Smooth muscle cell (in vitro differentiated cells): Measurements from ENCODE around the gene ACP6. TPM values are rescaled to one million over a fixed set of nuclear protein-coding genes. Genes with fewer than 3 reads are reported as not detected.

Experiments
- DNase-seq: peaks from one replicate; lab custom pipeline; 2025; ENCODE audit not compliant: unreplicated experiment; lab: John Stamatoyannopoulos, UW
- H2AFZ ChIP-seq: fragments of 200-600 bp; sonication (generic); 2 replicates; pipeline ENCODE4 v1.6.0; 2016; ENCODE audit warnings: antibody characterized with exemption, low read depth, mild to moderate bottlenecking
- H3F3A ChIP-seq: fragments of 200-600 bp; sonication (generic); 2 replicates; pipeline ENCODE4 v1.6.0; 2017; ENCODE audit warnings: antibody characterized with exemption, low read depth
- H3K27ac ChIP-seq: fragments of 200-600 bp; sonication (generic); 2 replicates; pipeline ENCODE4 v1.5.1; 2016; ENCODE audit warnings: low read depth, mild to moderate bottlenecking
- H3K27me3 ChIP-seq: fragments of 200-600 bp; sonication (generic); 2 replicates; pipeline ENCODE4 v1.6.1; 2016; ENCODE audit warnings: low read depth, mild to moderate bottlenecking
- H3K36me3 ChIP-seq: fragments of 200-600 bp; sonication (generic); 2 replicates; pipeline ENCODE4 v1.5.1; 2016; ENCODE audit warnings: low read depth
- H3K4me1 ChIP-seq: fragments of 200-600 bp; sonication (generic); 2 replicates; pipeline ENCODE4 v1.5.1; 2016; ENCODE audit warnings: low read depth
- H3K4me2 ChIP-seq: fragments of 200-600 bp; sonication (generic); 2 replicates; pipeline ENCODE4 v1.6.0; 2016; ENCODE audit warnings: mild to moderate bottlenecking
- H3K4me3 ChIP-seq: fragments of 200-600 bp; sonication (generic); 2 replicates; pipeline ENCODE4 v1.5.1; 2016; ENCODE audit warnings: mild to moderate bottlenecking
- H3K79me2 ChIP-seq: fragments of 200-600 bp; sonication (generic); 2 replicates; pipeline ENCODE4 v1.6.0; 2016; ENCODE audit warnings: low read depth, mild to moderate bottlenecking
- H3K9ac ChIP-seq: fragments of 200-600 bp; sonication (generic); 2 replicates; pipeline ENCODE4 v1.6.0; 2016; ENCODE audit warnings: low read depth
- H3K9me3 ChIP-seq: fragments of 200-600 bp; sonication (generic); replicated peaks from 2 replicates; pipeline ENCODE4 v1.5.1; 2016; ENCODE audit warnings: low read depth
- H4K20me1 ChIP-seq: fragments of 200-600 bp; sonication (generic); 2 replicates; pipeline ENCODE4 v1.6.0; 2016; ENCODE audit warnings: low read depth
- CTCF ChIP-seq: fragments of 200-600 bp; sonication (generic); IDR thresholded peaks from 2 replicates; pipeline ENCODE4 v1.5.1; 2017; ENCODE audit warnings: borderline replicate concordance, mild to moderate bottlenecking, antibody characterized with exemption; ENCODE audit not compliant: insufficient read depth, poor library complexity, severe bottlenecking
- WGBS: methylation state at CpG from one replicate; pipeline ENCODE4 v1.1.7; 2016; ENCODE audit warnings: low lambda C conversion rate; 5-methylcytosine and 5-hydroxymethylcytosine counted together
- polyA plus RNA-seq: library from polyadenylated mRNA; unstranded; fragments of >200 nt; fragmentation: Nextera tagmentation; extraction: Ambion mirVana; gene quantifications from 2 replicates; pipeline ENCODE4 v1.2.1, GENCODE V29; 2016
- small RNA-seq: library from RNA; depleted of rRNA; stranded (forward); fragments of <200 nt; gene quantifications from one replicate; pipeline ENCODE3, GENCODE V24; 2014
- total RNA-seq: library from RNA; depleted of rRNA; stranded (reverse); fragments of >200 nt; gene quantifications from 2 replicates; pipeline ENCODE4 v1.2.3, GENCODE V29; 2014

The ACP6 gene
- total and polyA plus RNA-seq, 2 experiments from 2014 or later, result 6.4 to 11.8 TPM

DNA sequence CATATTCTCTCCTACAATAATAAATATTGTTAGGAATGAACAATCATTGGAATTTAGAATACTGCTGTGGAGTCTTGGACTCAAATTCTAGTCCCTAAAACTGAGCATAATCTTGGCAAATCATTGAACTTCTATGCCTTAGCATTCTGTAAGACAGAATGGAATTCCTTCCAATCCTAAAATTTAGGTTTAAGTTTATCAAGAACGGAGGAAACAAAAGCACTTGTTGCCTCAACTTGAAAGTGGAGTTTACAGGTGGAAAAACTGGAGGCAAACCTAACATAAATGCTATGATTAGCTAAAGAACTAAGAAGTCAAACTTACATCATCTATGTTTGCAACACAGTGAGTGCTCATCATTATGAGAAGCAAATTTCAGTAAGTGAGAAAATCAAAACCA, 73.3 kb downstream of the ACP6 start:
- no peaks in the 10 kb centered on the region for H3K36me3 ChIP-seq
- H3F3A ChIP-seq, result no peaks in the 10 kb centered on the region
- peaks cover 14% of the 10 kb centered on the region for H4K20me1 ChIP-seq
- H3K27me3 ChIP-seq, result no peaks in the 10 kb centered on the region
- no peak for TF ChIP-seq CTCF
- H3K27ac ChIP-seq, result no peak overlapping the region
- H3K79me2 ChIP-seq, result peaks cover 9% of the 10 kb centered on the region
- 79% methylated on average over 1 of the region's 1 CpG for WGBS
- H2AFZ ChIP-seq, result no peak overlapping the region
- no peak overlapping the region for H3K4me3 ChIP-seq
- no peak overlapping the region for H3K4me2 ChIP-seq
- no peak overlapping the region for H3K9ac ChIP-seq
- no peaks in the 10 kb centered on the region for H3K9me3 ChIP-seq
- DNase-seq, result no peak
- H3K4me1 ChIP-seq, result peaks cover 20% of the 10 kb centered on the region

Small RNAs within 50 kb of the gene (small RNA-seq; reads per million reads assigned to genes)
- gene RN7SL261P, result not detected

Other genes with a start within 250 kb of the ACP6 start
- gene BCL9, start 129.0 kb downstream of the ACP6 start, total RNA-seq, result 12.2 and 19.2 TPM in 2 replicates
- 11.1 and 15.6 TPM in 2 replicates for gene BCL9, start 129.0 kb downstream of the ACP6 start, polyA plus RNA-seq
- 1.7 and 2.8 TPM in 2 replicates for gene GJA5, start 90.1 kb upstream of the ACP6 start, total RNA-seq
- 0.18 and 2.0 TPM in 2 replicates for gene GJA5, start 90.1 kb upstream of the ACP6 start, polyA plus RNA-seq
- not detected in 2 replicates for gene GJA8, start 232.3 kb upstream of the ACP6 start, total RNA-seq
- not detected in 2 replicates for gene GJA8, start 232.3 kb upstream of the ACP6 start, polyA plus RNA-seq